Mesothelial cell of epicardium (in vitro differentiated cells): ENCODE results near the gene ZNF408. TPM values are rescaled to one million over a fixed set of nuclear protein-coding genes. Genes with fewer than 3 reads are reported as not detected.
"Not testable (repeated sequence)": the region's sequence is repeated elsewhere in the genome, so short reads cannot be mapped to it uniquely, and the experiment has no call there.

Experiments used
- DNase-seq, 2 experiments: peaks; one replicate each; pipeline ENCODE4 v3.0.0; 2021; ENCODE audit warnings: low spot score in 2 of 2; ENCODE audit not compliant: unreplicated experiment in 2 of 2
- H3K27ac Mint-ChIP-seq: 2 replicates; pipeline ENCODE4 v1.8.0; 2021; ENCODE audit warnings: mixed read lengths
- H3K27me3 Mint-ChIP-seq: 2 replicates; pipeline ENCODE4 v1.8.0; 2021; ENCODE audit warnings: low read depth, mixed read lengths
- H3K36me3 Mint-ChIP-seq: 2 replicates; pipeline ENCODE4 v1.8.0; 2021; ENCODE audit warnings: mixed read lengths
- H3K4me1 Mint-ChIP-seq: 2 replicates; pipeline ENCODE4 v1.8.0; 2021; ENCODE audit warnings: mixed read lengths
- H3K4me3 Mint-ChIP-seq: 2 replicates; pipeline ENCODE4 v1.8.0; 2021; ENCODE audit warnings: mild to moderate bottlenecking, moderate library complexity, mixed read lengths
- H3K9me3 Mint-ChIP-seq: 2 replicates; pipeline ENCODE4 v1.8.0; 2021; ENCODE audit warnings: mixed read lengths
- CTCF ChIP-seq: fragments of 200-600 bp; sonication (generic); IDR thresholded peaks from one replicate; pipeline ENCODE4 v1.5.0; 2021; ENCODE audit warnings: antibody characterized with exemption; ENCODE audit not compliant: unreplicated experiment
- total RNA-seq: library from RNA; stranded (reverse); gene quantifications from 3 replicates; pipeline ENCODE4 v1.2.1, GENCODE V29; 2021

ZNF408 gene
- total RNA-seq, 1 donor from 2014 or later, result 16.2 TPM

GRCh38 chr11:46666516-46666915 lies 34.3 kb upstream of the ZNF408 start:
- Mint-ChIP-seq H3K27me3 (no peaks in the 10 kb centered on the region), H3K9me3 (no peaks in the 10 kb centered on the region), H3K27ac (peak overlapping the region; percentile 76), H3K4me1 (peaks cover 22% of the 10 kb centered on the region), H3K4me3 (no peak overlapping the region), H3K36me3 (peaks cover 52% of the 10 kb centered on the region)
- no peak for DNase-seq
- TF ChIP-seq CTCF, result no peak

- no peaks in the 10 kb centered on the region for H3K27me3 Mint-ChIP-seq
- no peak for DNase-seq
- H3K4me3 Mint-ChIP-seq, result no peak overlapping the region
- peaks cover 22% of the 10 kb centered on the region for H3K4me1 Mint-ChIP-seq
- H3K27ac Mint-ChIP-seq, result peak overlapping the region; percentile 76
- no peaks in the 10 kb centered on the region for H3K9me3 Mint-ChIP-seq
- no peak for TF ChIP-seq CTCF
- H3K36me3 Mint-ChIP-seq, result peaks cover 52% of the 10 kb centered on the region
Observed at GRCh38 chr11:46667043-46667481, 33.8 kb upstream of the ZNF408 start.

GRCh38 chr11:46668480-46669085 lies 32.2 kb upstream of the ZNF408 start:
- Mint-ChIP-seq H3K9me3 (no peaks in the 10 kb centered on the region), H3K27ac (no peak overlapping the region), H3K36me3 (peaks cover 46% of the 10 kb centered on the region), H3K27me3 (no peaks in the 10 kb centered on the region), H3K4me1 (peaks cover 22% of the 10 kb centered on the region), H3K4me3 (no peak overlapping the region)
- no peak for TF ChIP-seq CTCF
- DNase-seq, result no peak

- TF ChIP-seq CTCF, result no peak
- no peak overlapping the region for H3K27ac Mint-ChIP-seq
Observed at GRCh38 chr11:46669711-46670139, 31.1 kb upstream of the ZNF408 start.

GRCh38 chr11:46670521-46670920 lies 30.3 kb upstream of the ZNF408 start:
- not testable (repeated sequence) for H3K4me3 Mint-ChIP-seq, H3K27ac Mint-ChIP-seq, DNase-seq, H3K9me3 Mint-ChIP-seq, H3K27me3 Mint-ChIP-seq
- H3K36me3 Mint-ChIP-seq, result peaks cover 38% of the 10 kb centered on the region
- H3K4me1 Mint-ChIP-seq, result peaks cover 35% of the 10 kb centered on the region

More at GRCh38 chr11:46669711-46670139, 31.1 kb upstream of the ZNF408 start:
- H3K4me3 Mint-ChIP-seq, result no peak overlapping the region
- DNase-seq, result no peak
- peaks cover 27% of the 10 kb centered on the region for H3K4me1 Mint-ChIP-seq
- peaks cover 45% of the 10 kb centered on the region for H3K36me3 Mint-ChIP-seq
- H3K9me3 Mint-ChIP-seq, result no peaks in the 10 kb centered on the region
- H3K27me3 Mint-ChIP-seq, result no peaks in the 10 kb centered on the region

- TF ChIP-seq CTCF, result no peak
- H3K4me1 Mint-ChIP-seq, result peaks cover 30% of the 10 kb centered on the region
- peaks cover 32% of the 10 kb centered on the region for H3K36me3 Mint-ChIP-seq
- no peak overlapping the region for H3K4me3 Mint-ChIP-seq
- no peaks in the 10 kb centered on the region for H3K9me3 Mint-ChIP-seq
- no peak for DNase-seq
- H3K27ac Mint-ChIP-seq, result no peak overlapping the region
- no peaks in the 10 kb centered on the region for H3K27me3 Mint-ChIP-seq
Observed at GRCh38 chr11:46671958-46672315, 28.9 kb upstream of the ZNF408 start.
